NCI-H2107 (cell line): ENCODE data around the gene MELTF.

Experiments
- DNase-seq: peaks from one replicate; lab custom pipeline; 2025; lab: John Stamatoyannopoulos, UW

MELTF gene

GRCh38 chr3:197027151-197027895 is 2.3 kb downstream of the MELTF start:
- DNase-seq = no peak

GRCh38 chr3:197026481-197026866 is 3.1 kb downstream of the MELTF start:
- no peak for DNase-seq

GRCh38 chr3:197025736-197026480 is 3.7 kb downstream of the MELTF start:
- DNase-seq = no peak

GRCh38 chr3:197024881-197025735 is 4.5 kb downstream of the MELTF start:
- DNase-seq = no peak

GRCh38 chr3:197023998-197024651 is 5.5 kb downstream of the MELTF start:
- DNase-seq = peak; percentile 94

GRCh38 chr3:197023241-197023997 is 6.2 kb downstream of the MELTF start:
- DNase-seq = peak; percentile 98

GRCh38 chr3:197022405-197023231 is 7.0 kb downstream of the MELTF start:
- DNase-seq = no peak

GRCh38 chr3:197021729-197022404 is 7.8 kb downstream of the MELTF start:
- no peak for DNase-seq

- DNase-seq = no peak
Measured at GRCh38 chr3:197021231-197021630, 8.4 kb downstream of the MELTF start.

GRCh38 chr3:197019535-197019934 is 10.1 kb downstream of the MELTF start:
- DNase-seq = no peak

GRCh38 chr3:197019021-197019420 is 10.6 kb downstream of the MELTF start:
- no peak for DNase-seq

GRCh38 chr3:197017003-197017402 is 12.6 kb downstream of the MELTF start:
- no peak for DNase-seq

GRCh38 chr3:197015790-197016736 is 13.6 kb downstream of the MELTF start:
- no peak for DNase-seq

GRCh38 chr3:197014942-197015575 is 14.6 kb downstream of the MELTF start:
- no peak for DNase-seq

- DNase-seq = no peak
Measured at GRCh38 chr3:197014024-197014423, 15.6 kb downstream of the MELTF start.

GRCh38 chr3:197012540-197012883 is 17.1 kb downstream of the MELTF start:
- DNase-seq = no peak

GRCh38 chr3:197011780-197012539 is 17.7 kb downstream of the MELTF start:
- DNase-seq = no peak
